ENCODE data around the gene KIF6.

GRCh38 chr6:39375405-39375804 lies 349.8 kb downstream of the KIF6 start:
- TF ChIP-seq CTCF (IDR thresholded peaks at IDR 0.05; ENCODE audit: insufficient read depth, low read length, poor library complexity, severe bottlenecking), result no peak
- TF ChIP-seq EZH2phosphoT487 (conservative IDR thresholded peaks at IDR 0.05; ENCODE audit: low read length), result no peak
